HG02678 (cell line): ENCODE data around the gene ZFAND3.
"Not testable (repeated sequence)": the region's sequence is repeated elsewhere in the genome, so short reads cannot be mapped to it uniquely, and the experiment has no call there.

Experiments
- ATAC-seq: cut with Tn5 transposase; IDR thresholded peaks from one replicate; pipeline ENCODE4 v1.9.1; 2021; ENCODE audit warnings: mild to moderate bottlenecking, moderate library complexity; ENCODE audit not compliant: unreplicated experiment

Gene ZFAND3

DNA sequence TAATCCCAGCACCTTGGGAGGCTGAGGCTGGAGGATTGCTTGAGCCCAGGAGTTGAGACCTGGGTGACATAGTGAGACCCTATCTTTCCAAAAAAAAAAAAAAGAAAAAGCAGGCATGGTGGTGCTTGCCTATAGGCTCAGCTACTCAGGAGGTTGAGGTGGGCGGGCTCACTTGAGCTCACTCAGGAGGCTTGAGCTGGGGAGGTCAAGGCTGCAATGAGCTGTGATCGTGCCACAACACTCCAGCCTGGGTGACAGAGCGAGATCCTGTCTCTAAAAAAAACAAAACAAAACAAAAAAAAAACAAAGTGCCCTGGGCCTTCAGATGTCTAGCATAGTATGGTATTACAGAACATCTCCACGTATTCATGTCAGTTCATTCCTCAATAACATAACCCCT is 42.9 kb downstream of the ZFAND3 start:
- ATAC-seq = no peak

DNA sequence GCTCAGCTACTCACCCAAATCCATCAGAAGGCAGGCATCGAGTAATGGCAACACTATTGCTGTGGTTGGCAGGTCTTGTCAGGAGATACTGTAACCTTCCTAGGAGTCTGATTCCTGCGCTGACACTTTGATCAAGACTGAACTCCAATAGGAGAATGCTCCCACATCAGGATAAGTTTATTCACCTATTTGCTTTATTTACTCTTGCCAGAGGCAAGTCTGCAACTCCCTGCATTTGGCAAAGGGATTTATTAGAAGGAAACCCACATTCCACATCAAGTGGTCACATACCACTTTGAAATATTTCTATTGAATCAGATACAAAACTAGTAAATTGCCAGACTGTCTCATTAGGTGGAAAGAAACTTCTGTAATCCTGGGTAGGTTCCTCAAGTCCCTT is 43.5 kb downstream of the ZFAND3 start:
- ATAC-seq = no peak

DNA sequence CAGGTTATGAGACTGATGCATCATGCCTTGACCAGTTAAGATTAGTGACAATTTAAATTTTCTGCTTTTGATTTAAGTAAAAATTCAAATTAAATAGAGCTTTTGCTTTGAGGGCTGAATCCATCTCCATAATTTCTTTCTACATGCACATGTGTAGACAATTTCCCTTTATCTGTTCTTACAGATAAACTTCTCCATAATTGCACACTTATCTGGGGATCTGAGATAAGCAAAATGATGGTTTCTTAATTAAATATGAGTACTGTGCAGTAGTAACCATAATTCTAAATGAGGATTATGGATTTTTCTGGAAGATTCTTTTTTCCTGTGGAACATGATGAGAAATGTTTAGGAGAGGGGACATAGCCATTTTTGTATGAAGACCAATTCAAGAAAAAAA is 44.7 kb downstream of the ZFAND3 start:
- ATAC-seq = no peak

DNA sequence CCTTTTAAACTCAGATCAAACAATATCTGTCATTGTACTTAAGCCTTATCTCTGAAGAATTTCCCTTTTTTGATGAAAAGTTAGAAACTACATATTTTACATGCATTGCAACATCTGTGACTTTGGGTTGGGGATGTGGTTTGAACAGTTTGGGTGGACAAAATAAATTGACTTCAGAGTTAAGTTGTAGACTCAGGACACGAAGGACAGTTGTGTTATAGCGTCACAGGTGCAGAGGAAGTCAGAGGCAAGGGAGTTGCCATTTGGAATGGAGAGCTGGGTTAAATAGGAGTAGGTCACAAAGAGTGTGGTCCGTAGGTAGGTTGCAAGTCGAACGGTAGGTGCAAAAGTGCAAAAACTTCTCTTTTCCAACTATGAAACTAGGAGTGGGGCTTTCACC is 46.0 kb downstream of the ZFAND3 start:
- ATAC-seq = no peak

DNA sequence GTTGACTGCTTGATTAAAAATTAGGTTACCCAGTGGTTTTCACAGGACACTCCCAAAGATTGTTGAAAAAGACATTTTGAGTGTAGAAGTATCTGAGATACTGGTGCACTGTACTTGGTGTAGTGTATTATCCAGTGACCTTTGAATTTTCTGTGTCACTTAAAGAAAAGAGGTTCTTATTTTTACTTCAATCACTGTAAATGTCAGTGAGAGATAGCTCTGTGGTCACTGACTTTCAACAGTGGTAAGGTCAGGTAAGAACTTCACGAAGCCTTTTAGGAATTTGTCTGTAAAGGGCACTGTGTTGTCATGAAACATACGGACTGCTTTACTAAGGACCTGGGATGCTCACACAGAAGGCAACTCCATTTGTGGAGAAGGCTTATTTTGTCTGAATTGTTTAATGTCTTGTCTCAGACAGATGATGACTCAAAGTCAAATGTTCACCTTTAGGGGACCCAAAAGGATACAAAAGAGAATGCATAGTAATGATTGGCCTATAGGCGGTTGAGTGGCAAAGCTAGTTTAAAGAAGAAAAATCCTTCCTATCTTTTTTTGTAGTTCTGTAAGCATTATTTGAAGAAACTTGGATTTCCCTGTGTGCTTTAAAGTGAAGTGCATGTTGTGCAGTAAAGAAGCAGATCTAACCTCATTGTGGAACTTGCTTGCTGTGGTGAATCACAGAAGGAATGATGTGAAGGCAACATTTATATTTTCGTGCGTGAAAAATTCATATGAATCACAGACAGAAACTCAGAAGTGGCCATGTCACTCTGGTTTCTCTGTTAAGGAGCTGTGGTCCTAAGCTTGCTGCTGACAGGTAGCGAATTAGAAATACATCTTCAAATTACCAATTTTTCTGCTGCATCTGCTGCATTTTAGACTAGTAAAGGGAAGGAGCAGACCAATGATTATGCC is 47.3 kb downstream of the ZFAND3 start:
- ATAC-seq = no peak

DNA sequence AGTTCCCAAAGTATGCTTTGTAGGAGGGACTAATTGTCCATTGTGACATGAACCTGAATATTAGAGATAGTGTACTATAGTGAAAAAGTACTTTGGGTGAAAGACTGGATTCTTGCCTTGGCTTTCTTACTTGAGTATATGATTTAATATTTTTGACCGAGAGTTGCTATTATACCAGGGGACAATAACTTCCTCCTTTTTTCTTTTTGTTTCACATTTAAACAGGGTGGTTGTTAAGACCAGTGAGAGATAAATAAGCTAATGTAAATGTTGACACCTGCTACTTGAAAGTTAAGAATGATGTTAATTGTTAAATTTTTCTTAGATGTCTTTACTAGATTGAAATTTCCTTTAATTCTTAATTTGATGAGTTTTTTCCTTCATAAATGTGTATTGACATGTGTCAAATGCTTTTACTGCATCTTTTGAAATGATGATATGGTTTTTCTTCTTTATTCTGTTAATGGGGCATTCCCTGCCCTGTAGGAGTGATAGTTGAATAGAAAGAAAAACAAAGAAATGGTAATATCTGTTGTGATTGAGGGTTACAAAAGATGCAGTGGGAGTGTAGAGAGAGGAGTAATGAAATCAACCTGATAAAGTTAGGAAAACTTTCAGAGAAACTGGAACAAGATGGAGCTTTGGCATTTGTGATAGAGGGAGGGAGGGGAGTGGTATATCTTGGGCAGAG is 48.4 kb downstream of the ZFAND3 start:
- ATAC-seq = no peak

DNA sequence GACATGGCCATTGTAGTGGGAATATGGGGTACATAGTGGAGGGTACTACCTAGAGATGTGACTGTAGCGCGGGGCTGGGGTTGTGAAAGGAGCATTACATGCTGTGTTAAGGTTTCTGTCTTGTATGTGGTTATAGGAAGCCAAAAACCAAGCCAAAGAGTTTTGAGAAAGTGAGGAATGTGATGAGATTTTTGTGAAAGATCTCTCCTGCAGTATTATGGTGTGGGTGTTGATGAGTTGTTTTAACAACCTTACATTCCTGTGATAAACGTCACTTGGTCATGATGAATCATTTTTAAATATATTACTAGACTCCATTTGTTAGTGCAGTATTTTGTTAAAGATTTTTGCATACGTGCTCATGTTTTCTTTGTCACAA is 48.9 kb downstream of the ZFAND3 start:
- no peak for ATAC-seq

DNA sequence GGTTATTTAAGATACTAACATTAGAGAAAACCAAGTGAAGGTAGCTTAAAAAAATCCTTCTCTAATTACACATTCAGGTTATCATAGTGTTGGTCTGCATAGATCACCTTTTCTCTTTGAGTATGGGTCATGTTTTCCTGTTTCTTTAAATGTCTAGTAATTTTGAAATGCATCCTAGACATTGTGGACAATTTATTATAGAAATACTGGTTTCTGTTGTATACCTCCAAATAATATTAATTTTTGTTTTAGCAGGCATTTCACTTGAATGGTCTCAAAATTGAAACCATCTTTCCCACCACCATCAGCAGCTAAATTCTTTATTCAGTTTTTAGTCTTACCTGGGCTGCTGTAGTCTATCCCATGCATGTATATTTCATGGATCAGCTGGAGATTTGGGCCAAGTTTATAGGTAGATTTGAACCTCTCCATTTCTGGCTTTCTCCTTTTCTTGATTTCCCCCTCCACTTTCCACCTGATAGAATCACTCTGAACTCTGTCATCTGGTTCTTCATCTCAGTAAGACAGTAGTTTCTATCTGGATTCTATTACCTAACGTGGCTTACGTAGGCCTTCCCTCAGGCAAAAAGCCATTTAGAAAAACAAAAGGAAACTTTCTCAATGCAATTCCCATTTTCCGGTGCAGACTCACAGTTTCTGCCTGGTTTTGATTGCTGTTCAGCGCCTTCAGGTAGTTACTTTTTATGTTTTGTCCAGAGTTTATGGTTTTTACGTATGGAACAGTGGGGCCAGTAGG is 52.3 kb downstream of the ZFAND3 start:
- no peak for ATAC-seq

DNA sequence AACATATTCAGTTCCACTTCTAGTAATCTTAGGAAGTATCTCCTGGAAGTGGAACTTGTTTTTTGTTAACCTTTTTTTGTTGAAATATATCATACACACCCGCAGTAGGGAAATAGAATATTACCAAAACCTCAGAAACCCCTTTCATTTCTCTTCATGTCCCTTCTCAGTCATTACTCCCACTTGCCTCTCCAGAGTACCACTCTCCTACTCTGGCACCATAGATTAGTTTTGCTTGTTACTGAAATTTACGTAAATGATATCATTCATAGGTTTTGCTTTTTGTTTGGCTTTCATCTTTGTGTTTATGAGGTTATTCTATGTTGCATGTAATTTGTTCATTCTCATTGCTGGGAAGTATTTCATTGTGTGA is 52.8 kb downstream of the ZFAND3 start:
- no peak for ATAC-seq

DNA sequence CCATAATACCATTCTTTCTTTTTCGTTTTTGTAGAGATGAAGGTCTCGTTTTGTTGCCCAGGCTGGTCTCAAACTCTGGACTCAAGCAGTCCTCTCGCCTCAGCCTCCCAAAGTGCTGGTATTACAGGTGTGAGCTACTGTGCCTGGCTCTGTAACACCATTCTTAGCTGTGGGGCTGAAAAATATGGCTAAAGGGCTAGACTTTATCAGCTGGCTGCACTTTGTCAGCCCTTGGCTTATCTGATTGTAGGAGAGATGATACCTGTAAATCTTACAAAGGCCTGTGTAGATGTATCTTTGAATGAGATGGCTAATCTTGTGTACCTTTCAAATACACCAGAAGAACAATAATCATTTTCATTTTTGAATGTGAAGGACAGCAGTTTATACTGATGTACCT is 55.2 kb downstream of the ZFAND3 start:
- ATAC-seq = no peak

DNA sequence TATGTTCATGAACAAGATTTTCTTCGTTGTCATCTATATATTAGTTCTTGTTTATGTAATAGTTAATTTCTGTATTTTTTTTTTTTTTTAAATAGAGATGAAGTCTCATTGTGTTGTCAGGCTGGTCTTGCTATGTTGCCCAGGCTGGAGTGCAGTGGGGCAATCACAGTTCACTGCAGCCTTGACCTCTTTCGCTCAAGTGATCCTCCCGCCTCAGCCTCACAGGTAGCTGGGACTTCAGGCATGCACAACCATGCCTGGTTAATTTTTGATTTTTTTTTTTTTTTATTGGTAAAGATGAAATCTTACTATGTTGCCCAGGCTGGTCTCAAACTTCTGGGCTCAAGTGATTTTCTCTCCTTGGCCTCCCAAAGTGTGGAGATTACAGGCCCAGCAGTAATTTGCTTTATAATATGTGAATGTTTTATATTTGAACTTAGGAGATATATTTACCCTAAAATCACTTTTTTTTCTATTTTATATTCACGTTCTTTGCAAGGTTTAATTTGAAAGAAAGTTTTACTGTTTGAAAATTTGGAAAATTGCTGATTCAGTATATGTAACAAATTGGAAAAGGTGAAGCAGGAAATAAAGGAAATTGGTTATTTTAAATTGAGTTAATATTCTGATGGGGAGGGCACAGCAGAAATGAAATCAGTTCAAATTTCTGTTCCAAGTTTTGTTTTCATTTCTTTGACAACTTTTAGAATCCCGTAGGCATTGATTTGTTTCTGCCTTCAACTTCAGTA is 56.2 kb downstream of the ZFAND3 start:
- ATAC-seq = no peak

DNA sequence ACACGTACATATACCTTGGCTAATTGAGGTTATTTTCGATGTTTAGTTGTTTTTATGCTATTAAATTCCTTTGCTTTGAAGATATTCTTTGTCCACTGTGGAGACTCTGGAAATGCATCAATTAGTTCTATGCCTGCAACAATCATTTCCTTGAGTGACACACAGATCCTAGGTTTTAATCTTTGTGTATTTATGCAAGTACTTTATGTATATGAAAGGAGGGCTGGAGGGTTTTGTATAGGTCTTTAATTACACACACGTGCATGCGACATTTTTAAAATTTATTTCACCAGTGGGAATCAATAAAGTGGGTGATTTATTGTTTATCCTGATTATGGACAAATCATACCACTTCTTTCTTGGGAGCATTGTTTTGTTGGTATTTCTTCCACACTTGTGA is 57.3 kb downstream of the ZFAND3 start:
- no peak for ATAC-seq

DNA sequence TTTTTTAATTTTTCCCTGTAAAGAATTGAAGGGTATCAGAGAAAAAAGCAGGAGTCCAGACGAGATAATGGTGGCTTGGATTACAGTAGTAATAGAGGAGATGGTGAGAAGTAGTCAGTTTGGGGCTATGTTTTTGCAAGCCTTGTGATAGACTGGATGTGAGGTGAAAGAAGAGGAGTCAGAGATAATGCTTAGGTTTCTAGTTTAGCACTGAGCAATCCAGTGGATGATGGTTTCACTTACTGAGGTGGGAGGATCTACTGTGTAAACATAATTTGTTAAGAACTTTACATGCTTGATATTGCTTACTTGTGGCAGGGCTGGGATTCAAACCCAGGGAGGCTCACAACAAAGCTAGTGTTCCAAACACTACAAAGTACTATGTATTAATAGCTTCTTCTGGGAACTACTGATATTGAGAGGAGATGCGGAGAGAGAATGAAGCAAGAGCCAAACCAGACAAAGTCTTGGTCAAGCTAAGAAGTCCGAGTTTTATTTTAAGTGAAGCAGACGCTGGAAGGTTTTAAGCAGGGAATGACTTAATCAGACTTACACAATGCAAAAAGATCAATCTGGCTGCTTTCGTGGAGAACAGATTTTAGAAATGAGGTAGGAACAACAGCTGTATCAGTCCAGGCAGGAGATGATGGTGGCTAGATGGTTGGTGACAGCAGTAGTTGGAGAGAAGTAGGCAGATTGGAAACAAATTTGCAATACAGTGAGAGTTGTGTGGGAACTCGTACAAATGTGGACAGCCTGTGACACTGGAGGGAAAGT is 58.0 kb downstream of the ZFAND3 start:
- ATAC-seq = no peak

DNA sequence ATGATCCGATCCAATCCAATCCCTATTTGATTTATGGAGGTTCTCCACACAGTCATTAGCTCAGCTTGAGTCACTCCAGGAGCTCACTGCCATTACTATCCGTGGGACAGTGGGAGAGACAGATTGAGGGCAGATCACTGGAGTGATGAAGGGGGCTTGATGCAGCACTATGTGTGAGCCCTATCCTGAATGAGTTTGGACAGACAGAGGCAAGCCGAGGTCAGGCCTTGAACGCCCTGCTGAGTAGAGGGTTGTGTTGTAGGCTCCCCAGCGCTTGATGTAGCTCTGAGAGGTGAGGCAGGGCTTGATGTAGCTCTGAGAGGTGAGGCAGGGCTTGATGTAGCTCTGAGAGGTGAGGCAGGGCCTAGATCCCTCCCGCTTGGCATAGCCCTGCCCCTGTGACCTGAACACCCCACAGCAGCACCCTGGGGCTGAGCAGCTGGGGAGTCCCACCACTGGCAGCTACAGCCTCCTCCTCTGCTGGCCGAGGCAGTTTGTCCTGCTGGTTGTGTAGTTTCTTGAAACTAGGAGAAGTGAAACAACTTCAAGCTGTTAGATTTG is 58.7 kb downstream of the ZFAND3 start:
- no peak for ATAC-seq

DNA sequence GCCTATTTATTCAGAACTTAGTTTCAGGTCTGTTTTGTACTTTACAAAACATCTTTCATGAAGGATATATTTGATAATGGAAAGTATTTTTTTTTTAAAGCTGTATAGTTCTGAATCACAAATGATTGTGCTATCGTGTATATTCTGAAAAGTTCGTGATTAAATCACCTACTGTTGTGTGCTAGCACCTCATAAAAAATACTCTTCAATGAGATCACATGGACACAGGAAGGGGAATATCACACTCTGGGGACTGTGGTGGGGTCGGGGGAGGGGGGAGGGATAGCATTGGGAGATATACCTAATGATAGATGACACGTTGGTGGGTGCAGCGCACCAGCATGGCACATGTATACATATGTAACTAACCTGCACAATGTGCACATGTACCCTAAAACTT is 61.1 kb downstream of the ZFAND3 start:
- ATAC-seq = not testable (repeated sequence)

DNA sequence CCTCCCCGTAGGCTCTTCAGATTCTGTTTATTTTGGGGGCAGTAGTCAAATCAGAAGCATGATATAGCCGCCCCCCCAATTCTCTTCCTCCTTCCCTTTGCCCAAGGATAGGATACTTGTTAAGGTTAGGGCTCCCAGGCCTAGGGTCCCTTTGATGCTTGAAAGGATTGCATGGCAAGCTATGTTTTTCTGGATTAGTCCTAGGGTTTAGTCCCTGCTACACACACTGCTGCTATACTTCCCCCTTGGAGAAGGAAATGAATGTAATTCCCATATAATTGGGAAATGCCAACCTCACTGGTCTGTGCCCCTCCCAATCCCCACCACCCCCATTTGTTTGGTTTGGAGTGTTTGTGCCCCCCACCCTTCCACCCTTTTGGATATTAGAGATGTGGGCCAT is 62.8 kb downstream of the ZFAND3 start:
- ATAC-seq = no peak

DNA sequence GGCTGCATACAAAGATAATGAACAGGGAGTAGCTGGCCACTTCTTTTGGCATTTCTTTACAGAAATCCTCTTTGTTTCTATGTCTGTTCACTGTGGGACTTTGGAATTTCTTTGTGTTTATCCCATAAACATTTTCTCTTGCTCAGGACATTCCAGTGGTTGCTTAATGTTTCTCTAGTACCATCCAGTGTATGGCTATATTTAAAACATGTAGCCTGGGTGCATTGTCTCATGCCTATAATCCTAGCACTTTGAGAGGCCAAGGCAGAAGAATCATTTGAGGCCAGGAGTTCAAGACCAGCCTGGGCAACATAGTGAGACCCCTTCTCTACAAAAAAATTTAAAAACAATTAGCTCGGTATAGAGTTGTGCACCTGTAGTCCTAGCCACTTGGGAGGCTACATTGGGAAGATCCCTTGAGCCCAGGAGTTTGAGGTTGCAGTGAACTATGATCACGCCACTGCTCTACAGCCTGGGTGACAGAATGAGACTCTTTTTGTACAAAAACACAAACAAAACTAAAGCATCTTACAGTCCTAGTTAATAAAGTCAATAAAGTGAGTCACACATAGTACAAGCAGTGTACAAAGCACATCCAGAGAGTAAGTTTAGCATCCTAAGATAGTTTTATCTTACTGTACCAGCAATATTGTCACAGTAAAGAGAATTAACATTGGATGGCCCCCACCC is 63.3 kb downstream of the ZFAND3 start:
- ATAC-seq = no peak

DNA sequence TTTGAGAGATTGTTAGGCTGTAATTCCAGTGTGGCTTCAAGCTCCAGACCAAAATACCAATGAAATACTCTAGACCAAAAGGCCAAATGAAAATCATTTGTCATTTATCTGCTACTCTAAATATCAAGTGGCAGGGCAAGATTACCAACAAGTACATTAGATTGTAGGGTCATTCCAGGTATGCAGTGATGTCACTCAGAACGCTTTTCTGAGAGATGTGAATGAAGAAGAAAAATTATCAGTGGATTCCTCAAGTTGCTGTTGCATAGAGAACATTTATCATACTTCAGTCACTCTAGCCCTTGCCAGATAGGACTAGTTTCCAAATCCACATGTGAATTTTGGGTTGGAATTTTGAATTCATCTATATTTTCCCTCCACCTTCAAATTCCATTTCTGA is 65.0 kb downstream of the ZFAND3 start:
- no peak for ATAC-seq

DNA sequence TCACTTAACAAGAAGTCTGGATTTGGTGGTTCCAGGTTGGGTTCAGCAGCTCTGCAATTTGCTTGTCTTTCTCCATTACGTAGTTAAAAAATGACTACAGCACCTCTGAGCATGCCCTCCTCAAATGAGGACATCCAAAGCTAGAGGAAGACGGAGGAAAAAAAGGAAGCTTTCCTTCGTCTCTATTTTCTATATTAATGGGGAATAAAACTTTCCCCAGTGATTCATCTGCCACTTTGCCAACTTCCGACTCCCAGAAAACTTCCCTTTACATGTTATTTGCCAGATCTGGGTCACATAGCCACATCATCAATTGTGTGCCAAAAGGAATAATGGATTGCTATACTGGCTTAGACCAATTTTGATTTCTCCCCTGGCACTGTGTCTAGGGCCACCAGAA is 69.5 kb downstream of the ZFAND3 start:
- ATAC-seq = no peak
